GM23338 (cell line): Measurements from ENCODE around the gene HPGD. TPM values are rescaled to one million over a fixed set of nuclear protein-coding genes. Genes with fewer than 3 reads are reported as not detected.
A peak's percentile ranks its signal among the peaks of the same experiment; 100 is the strongest.

Experiments used
- ATAC-seq: fragments of 200-7000 bp; cut with Tn5 transposase; 3 replicates; pipeline ENCODE4 v1.9.1; 2020
- DNase-seq: peaks from one replicate; pipeline ENCODE4 v3.0.0-alpha.2; 2015; ENCODE audit warnings: low spot score
- H2AFZ ChIP-seq: fragments of 200-600 bp; sonication (generic); 2 replicates; pipeline ENCODE4 v1.8.0; 2016; ENCODE audit warnings: antibody characterized with exemption, mild to moderate bottlenecking, moderate library complexity
- H3F3A ChIP-seq: fragments of 200-600 bp; sonication (generic); replicated peaks from 2 replicates; pipeline ENCODE4 v1.8.0; 2017; ENCODE audit warnings: antibody characterized with exemption, mixed run types, low read depth
- H3K27ac ChIP-seq: fragments of 200-600 bp; sonication (generic); 2 replicates; pipeline ENCODE4 v1.6.1; 2016; ENCODE audit warnings: low read depth
- H3K27me3 ChIP-seq: fragments of 200-600 bp; sonication (generic); 2 replicates; pipeline ENCODE4 v1.8.0; 2016; ENCODE audit warnings: mild to moderate bottlenecking, mixed run types, moderate library complexity; ENCODE audit not compliant: insufficient read depth
- H3K36me3 ChIP-seq: fragments of 200-600 bp; sonication (generic); 2 replicates; pipeline ENCODE4 v1.8.0; 2016; ENCODE audit warnings: mild to moderate bottlenecking; ENCODE audit not compliant: insufficient read depth
- H3K4me1 ChIP-seq: fragments of 200-600 bp; sonication (generic); 2 replicates; pipeline ENCODE4 v1.8.0; 2016; ENCODE audit warnings: mild to moderate bottlenecking, moderate library complexity; ENCODE audit not compliant: insufficient read depth
- H3K4me2 ChIP-seq: fragments of 200-600 bp; sonication (generic); 2 replicates; pipeline ENCODE4 v1.7.1; 2017; ENCODE audit warnings: mixed run types
- H3K4me3 ChIP-seq: fragments of 200-600 bp; sonication (generic); 2 replicates; pipeline ENCODE4 v1.6.1; 2016; ENCODE audit warnings: mixed run types
- H3K79me2 ChIP-seq: fragments of 200-600 bp; sonication (generic); replicated peaks from 2 replicates; pipeline ENCODE4 v1.8.0; 2017; ENCODE audit warnings: mild to moderate bottlenecking; ENCODE audit not compliant: insufficient read depth
- H3K9me2 ChIP-seq: fragments of 200-600 bp; sonication (generic); 2 replicates; pipeline ENCODE4 v1.8.0; 2017; ENCODE audit not compliant: insufficient read depth
- H4K20me1 ChIP-seq: fragments of 200-600 bp; sonication (generic); replicated peaks from 2 replicates; pipeline ENCODE4 v1.8.0; 2017; ENCODE audit warnings: mild to moderate bottlenecking; ENCODE audit not compliant: insufficient read depth
- H3K27ac Mint-ChIP-seq: 2 replicates; pipeline ENCODE4 v1.8.0; 2020; ENCODE audit warnings: inconsistent platforms, mild to moderate bottlenecking, moderate library complexity, mixed read lengths
- H3K27me3 Mint-ChIP-seq: 3 replicates; pipeline ENCODE4 v1.8.0; 2022; ENCODE audit warnings: low read depth, mild to moderate bottlenecking, moderate library complexity, mixed read lengths, inconsistent platforms; ENCODE audit not compliant: insufficient read depth, poor library complexity
- H3K36me3 Mint-ChIP-seq: 3 replicates; pipeline ENCODE4 v1.8.0; 2021; ENCODE audit warnings: low read depth, mild to moderate bottlenecking, inconsistent platforms, moderate library complexity, mixed read lengths
- H3K4me1 Mint-ChIP-seq: 3 replicates; pipeline ENCODE4 v1.8.0; 2020; ENCODE audit warnings: mild to moderate bottlenecking, inconsistent platforms, mixed read lengths
- H3K4me3 Mint-ChIP-seq: 3 replicates; pipeline ENCODE4 v1.8.0; 2021; ENCODE audit warnings: moderate library complexity, mild to moderate bottlenecking, inconsistent platforms, mixed read lengths
- H3K9me3 Mint-ChIP-seq: 3 replicates; pipeline ENCODE4 v1.8.0; 2020; ENCODE audit warnings: moderate library complexity, mild to moderate bottlenecking, inconsistent platforms, mixed read lengths
- EZH2phosphoT487 ChIP-seq: fragments of 200-600 bp; sonication (generic); IDR thresholded peaks from one replicate; pipeline ENCODE4 v1.8.1; 2018; ENCODE audit warnings: antibody characterized with exemption; ENCODE audit not compliant: unreplicated experiment
- JUNB ChIP-seq: IDR thresholded peaks from one replicate; pipeline ENCODE4 v1.6.1; 2016; ENCODE audit warnings: antibody characterized with exemption; ENCODE audit not compliant: unreplicated experiment
- NANOG ChIP-seq: IDR thresholded peaks from 2 replicates; pipeline ENCODE4 v1.6.1; 2016; ENCODE audit warnings: antibody characterized with exemption, borderline replicate concordance
- POLR2AphosphoS5 ChIP-seq: IDR thresholded peaks from 2 replicates; pipeline ENCODE4 v1.6.1; 2016; ENCODE audit warnings: antibody characterized with exemption, low read depth
- STAT1 ChIP-seq: IDR thresholded peaks from one replicate; pipeline ENCODE4 v1.6.1; 2016; ENCODE audit warnings: antibody characterized with exemption; ENCODE audit not compliant: unreplicated experiment
- ZNF331 ChIP-seq: fragments of 250-450 bp; sonication (Bioruptor Pico); IDR thresholded peaks from 2 replicates; pipeline ENCODE4 v1.5.0; 2020; ENCODE audit warnings: low read depth, mild to moderate bottlenecking, moderate library complexity
- polyA plus RNA-seq: library from polyadenylated mRNA; unstranded; fragments of >200 nt; fragmentation: Nextera tagmentation; extraction: Ambion mirVana; gene quantifications from 2 replicates; pipeline ENCODE4 v1.2.1, GENCODE V29; 2016
- total RNA-seq: library from RNA; depleted of rRNA; stranded (reverse); fragments of >200 nt; shearing (Covaris generic); gene quantifications from 2 replicates; pipeline ENCODE4 v1.2.3, GENCODE V29; 2014
- TF ChIP-seq, protein P1 (sequence below): IDR thresholded peaks from one replicate; pipeline ENCODE4 v1.6.1; 2018; ENCODE audit warnings: antibody characterized with exemption; ENCODE audit not compliant: unreplicated experiment
- TF ChIP-seq, protein P2 (sequence below), 2 experiments: fragments of 200-600 bp in 1 of 2; sonication (generic) in 1 of 2; conservative IDR thresholded peaks; 2 replicates each; pipeline versions ENCODE4 v1.5.1 to v1.6.1; 2016 to 2017; ENCODE audit warnings: antibody characterized with exemption in 2 of 2, low read depth in 2 of 2, mild to moderate bottlenecking in 2 of 2, moderate library complexity in 1 of 2
- TF ChIP-seq, protein P3 (sequence below): fragments of 250-450 bp; sonication (Bioruptor Pico); IDR thresholded peaks from 2 replicates; pipeline ENCODE4 v1.5.0; 2020; ENCODE audit warnings: mild to moderate bottlenecking, moderate library complexity
- TF ChIP-seq, protein P4 (sequence below): IDR thresholded peaks from 2 replicates; pipeline ENCODE4 v1.6.1; 2016; ENCODE audit warnings: antibody characterized with exemption

HPGD gene
- total and polyA plus RNA-seq, 2 experiments from 2014 or later = 5.6 to 9.1 TPM

DNA sequence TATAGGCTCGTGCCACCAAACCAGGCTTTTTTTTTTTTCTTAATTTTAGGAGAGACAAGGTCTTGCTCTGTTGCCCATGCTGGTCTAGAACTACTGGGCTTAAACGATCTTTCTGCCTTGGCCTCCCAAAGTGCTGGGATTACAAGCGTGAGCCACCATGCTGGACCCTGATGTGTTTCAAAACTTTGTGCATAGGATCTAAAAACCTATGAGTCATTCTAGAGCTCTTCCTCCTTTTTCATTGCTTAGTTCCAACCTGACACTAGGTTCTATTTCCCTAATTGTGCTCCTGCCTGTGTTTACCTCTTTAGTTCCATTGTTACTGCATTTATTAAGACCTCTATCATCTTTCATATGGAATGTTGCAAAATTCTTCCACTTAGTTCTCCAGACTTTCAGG, 57.3 kb downstream of the HPGD start:
- Histone ChIP-seq H3K36me3 (no peaks in the 10 kb centered on the region), H3K4me2 (no peak overlapping the region), H3K27me3 (no peaks in the 10 kb centered on the region), H3K4me3 (no peak overlapping the region), H4K20me1 (no peaks in the 10 kb centered on the region), H3K9me2 (no peaks in the 10 kb centered on the region), H3K4me1 (no peaks in the 10 kb centered on the region), H3K27ac (no peak overlapping the region), H2AFZ (peak overlapping the region; percentile 49; the same call in 1 of the 2 replicates), H3F3A (no peaks in the 10 kb centered on the region), H3K79me2 (no peaks in the 10 kb centered on the region)
- no peaks in the 10 kb centered on the region for H3K27me3 Mint-ChIP-seq
- H3K4me3 Mint-ChIP-seq = no peak overlapping the region
- DNase-seq (no peak), ATAC-seq (no peak)
- peaks cover 5% of the 10 kb centered on the region for H3K36me3 Mint-ChIP-seq
- peaks cover 9% of the 10 kb centered on the region; the same call in 2 of the 3 replicates for H3K4me1 Mint-ChIP-seq
- TF ChIP-seq, protein P1, sequence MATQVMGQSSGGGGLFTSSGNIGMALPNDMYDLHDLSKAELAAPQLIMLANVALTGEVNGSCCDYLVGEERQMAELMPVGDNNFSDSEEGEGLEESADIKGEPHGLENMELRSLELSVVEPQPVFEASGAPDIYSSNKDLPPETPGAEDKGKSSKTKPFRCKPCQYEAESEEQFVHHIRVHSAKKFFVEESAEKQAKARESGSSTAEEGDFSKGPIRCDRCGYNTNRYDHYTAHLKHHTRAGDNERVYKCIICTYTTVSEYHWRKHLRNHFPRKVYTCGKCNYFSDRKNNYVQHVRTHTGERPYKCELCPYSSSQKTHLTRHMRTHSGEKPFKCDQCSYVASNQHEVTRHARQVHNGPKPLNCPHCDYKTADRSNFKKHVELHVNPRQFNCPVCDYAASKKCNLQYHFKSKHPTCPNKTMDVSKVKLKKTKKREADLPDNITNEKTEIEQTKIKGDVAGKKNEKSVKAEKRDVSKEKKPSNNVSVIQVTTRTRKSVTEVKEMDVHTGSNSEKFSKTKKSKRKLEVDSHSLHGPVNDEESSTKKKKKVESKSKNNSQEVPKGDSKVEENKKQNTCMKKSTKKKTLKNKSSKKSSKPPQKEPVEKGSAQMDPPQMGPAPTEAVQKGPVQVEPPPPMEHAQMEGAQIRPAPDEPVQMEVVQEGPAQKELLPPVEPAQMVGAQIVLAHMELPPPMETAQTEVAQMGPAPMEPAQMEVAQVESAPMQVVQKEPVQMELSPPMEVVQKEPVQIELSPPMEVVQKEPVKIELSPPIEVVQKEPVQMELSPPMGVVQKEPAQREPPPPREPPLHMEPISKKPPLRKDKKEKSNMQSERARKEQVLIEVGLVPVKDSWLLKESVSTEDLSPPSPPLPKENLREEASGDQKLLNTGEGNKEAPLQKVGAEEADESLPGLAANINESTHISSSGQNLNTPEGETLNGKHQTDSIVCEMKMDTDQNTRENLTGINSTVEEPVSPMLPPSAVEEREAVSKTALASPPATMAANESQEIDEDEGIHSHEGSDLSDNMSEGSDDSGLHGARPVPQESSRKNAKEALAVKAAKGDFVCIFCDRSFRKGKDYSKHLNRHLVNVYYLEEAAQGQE = no peak
- TF ChIP-seq POLR2AphosphoS5 = no peak
- TF ChIP-seq NANOG = no peak
- no peak for TF ChIP-seq ZNF331 (CRISPR knock-in tag)
- TF ChIP-seq, protein P2, sequence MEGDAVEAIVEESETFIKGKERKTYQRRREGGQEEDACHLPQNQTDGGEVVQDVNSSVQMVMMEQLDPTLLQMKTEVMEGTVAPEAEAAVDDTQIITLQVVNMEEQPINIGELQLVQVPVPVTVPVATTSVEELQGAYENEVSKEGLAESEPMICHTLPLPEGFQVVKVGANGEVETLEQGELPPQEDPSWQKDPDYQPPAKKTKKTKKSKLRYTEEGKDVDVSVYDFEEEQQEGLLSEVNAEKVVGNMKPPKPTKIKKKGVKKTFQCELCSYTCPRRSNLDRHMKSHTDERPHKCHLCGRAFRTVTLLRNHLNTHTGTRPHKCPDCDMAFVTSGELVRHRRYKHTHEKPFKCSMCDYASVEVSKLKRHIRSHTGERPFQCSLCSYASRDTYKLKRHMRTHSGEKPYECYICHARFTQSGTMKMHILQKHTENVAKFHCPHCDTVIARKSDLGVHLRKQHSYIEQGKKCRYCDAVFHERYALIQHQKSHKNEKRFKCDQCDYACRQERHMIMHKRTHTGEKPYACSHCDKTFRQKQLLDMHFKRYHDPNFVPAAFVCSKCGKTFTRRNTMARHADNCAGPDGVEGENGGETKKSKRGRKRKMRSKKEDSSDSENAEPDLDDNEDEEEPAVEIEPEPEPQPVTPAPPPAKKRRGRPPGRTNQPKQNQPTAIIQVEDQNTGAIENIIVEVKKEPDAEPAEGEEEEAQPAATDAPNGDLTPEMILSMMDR (conservative IDR thresholded peaks at IDR 0.05; ENCODE audit: low read depth in 2 of 2) = no peak
- TF ChIP-seq, protein P3, sequence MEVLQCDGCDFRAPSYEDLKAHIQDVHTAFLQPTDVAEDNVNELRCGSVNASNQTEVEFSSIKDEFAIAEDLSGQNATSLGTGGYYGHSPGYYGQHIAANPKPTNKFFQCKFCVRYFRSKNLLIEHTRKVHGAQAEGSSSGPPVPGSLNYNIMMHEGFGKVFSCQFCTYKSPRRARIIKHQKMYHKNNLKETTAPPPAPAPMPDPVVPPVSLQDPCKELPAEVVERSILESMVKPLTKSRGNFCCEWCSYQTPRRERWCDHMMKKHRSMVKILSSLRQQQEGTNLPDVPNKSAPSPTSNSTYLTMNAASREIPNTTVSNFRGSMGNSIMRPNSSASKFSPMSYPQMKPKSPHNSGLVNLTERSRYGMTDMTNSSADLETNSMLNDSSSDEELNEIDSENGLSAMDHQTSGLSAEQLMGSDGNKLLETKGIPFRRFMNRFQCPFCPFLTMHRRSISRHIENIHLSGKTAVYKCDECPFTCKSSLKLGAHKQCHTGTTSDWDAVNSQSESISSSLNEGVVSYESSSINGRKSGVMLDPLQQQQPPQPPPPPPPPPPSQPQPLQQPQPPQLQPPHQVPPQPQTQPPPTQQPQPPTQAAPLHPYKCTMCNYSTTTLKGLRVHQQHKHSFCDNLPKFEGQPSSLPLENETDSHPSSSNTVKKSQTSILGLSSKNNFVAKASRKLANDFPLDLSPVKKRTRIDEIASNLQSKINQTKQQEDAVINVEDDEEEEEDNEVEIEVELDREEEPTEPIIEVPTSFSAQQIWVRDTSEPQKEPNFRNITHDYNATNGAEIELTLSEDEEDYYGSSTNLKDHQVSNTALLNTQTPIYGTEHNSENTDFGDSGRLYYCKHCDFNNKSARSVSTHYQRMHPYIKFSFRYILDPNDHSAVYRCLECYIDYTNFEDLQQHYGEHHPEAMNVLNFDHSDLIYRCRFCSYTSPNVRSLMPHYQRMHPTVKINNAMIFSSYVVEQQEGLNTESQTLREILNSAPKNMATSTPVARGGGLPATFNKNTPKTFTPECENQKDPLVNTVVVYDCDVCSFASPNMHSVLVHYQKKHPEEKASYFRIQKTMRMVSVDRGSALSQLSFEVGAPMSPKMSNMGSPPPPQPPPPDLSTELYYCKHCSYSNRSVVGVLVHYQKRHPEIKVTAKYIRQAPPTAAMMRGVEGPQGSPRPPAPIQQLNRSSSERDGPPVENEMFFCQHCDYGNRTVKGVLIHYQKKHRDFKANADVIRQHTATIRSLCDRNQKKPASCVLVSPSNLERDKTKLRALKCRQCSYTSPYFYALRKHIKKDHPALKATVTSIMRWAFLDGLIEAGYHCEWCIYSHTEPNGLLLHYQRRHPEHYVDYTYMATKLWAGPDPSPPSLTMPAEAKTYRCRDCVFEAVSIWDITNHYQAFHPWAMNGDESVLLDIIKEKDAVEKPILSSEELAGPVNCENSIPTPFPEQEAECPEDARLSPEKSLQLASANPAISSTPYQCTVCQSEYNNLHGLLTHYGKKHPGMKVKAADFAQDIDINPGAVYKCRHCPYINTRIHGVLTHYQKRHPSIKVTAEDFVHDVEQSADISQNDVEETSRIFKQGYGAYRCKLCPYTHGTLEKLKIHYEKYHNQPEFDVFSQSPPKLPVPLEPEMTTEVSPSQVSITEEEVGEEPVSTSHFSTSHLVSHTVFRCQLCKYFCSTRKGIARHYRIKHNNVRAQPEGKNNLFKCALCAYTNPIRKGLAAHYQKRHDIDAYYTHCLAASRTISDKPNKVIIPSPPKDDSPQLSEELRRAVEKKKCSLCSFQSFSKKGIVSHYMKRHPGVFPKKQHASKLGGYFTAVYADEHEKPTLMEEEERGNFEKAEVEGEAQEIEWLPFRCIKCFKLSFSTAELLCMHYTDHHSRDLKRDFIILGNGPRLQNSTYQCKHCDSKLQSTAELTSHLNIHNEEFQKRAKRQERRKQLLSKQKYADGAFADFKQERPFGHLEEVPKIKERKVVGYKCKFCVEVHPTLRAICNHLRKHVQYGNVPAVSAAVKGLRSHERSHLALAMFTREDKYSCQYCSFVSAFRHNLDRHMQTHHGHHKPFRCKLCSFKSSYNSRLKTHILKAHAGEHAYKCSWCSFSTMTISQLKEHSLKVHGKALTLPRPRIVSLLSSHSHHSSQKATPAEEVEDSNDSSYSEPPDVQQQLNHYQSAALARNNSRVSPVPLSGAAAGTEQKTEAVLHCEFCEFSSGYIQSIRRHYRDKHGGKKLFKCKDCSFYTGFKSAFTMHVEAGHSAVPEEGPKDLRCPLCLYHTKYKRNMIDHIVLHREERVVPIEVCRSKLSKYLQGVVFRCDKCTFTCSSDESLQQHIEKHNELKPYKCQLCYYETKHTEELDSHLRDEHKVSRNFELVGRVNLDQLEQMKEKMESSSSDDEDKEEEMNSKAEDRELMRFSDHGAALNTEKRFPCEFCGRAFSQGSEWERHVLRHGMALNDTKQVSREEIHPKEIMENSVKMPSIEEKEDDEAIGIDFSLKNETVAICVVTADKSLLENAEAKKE = no peak
- TF ChIP-seq JUNB = no peak
- TF ChIP-seq EZH2phosphoT487 = no peak
- no peak for TF ChIP-seq STAT1
- TF ChIP-seq, protein P4, sequence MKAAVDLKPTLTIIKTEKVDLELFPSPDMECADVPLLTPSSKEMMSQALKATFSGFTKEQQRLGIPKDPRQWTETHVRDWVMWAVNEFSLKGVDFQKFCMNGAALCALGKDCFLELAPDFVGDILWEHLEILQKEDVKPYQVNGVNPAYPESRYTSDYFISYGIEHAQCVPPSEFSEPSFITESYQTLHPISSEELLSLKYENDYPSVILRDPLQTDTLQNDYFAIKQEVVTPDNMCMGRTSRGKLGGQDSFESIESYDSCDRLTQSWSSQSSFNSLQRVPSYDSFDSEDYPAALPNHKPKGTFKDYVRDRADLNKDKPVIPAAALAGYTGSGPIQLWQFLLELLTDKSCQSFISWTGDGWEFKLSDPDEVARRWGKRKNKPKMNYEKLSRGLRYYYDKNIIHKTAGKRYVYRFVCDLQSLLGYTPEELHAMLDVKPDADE = no peak
- no peak overlapping the region for H3K27ac Mint-ChIP-seq
- H3K9me3 Mint-ChIP-seq = peaks cover 5% of the 10 kb centered on the region; the same call in 2 of the 3 replicates
